HepG2 (cell line): ENCODE results near the gene KLHL21. TPM values are rescaled to one million over a fixed set of nuclear protein-coding genes. Genes with fewer than 3 reads are reported as not detected.

ENCODE experiments used
- ASH2L ChIP-seq: fragments of 300-600, 200-600 bp; sonication (generic); IDR thresholded peaks from 2 replicates; pipeline ENCODE4 v1.7.0; 2017; ENCODE audit warnings: low read depth, mild to moderate bottlenecking, moderate library complexity, mixed read lengths, low read length; ENCODE audit not compliant: insufficient read length
- BRCA1 ChIP-seq: sonication (generic); formaldehyde crosslinking; IDR thresholded peaks from 2 replicates; pipeline ENCODE4 v1.4.0; 2020; ENCODE audit warnings: missing genetic modification reagents
- HNRNPUL1 ChIP-seq: fragments of 200-400 bp; formaldehyde crosslinking; IDR thresholded peaks from 2 replicates; pipeline ENCODE4 v1.6.1; 2017; ENCODE audit warnings: low read depth, mild to moderate bottlenecking, low read length, moderate library complexity
- NAIF1 ChIP-seq: sonication (generic); formaldehyde crosslinking; IDR thresholded peaks from 2 replicates; pipeline ENCODE4 v1.5.0; 2020; ENCODE audit warnings: mild to moderate bottlenecking, missing genetic modification reagents, borderline replicate concordance
- RCOR2 ChIP-seq: IDR thresholded peaks from 2 replicates; pipeline ENCODE4 v1.6.1; 2016; ENCODE audit warnings: missing biosample characterization, missing genetic modification reagents
- TMF1 ChIP-seq: sonication (generic); formaldehyde crosslinking; IDR thresholded peaks from 2 replicates; pipeline ENCODE4 v1.8.1; 2022; ENCODE audit warnings: low read depth, missing genetic modification reagents
- ZNF563 ChIP-seq: sonication (generic); formaldehyde crosslinking; IDR thresholded peaks from 2 replicates; pipeline ENCODE4 v1.8.0; 2022; ENCODE audit warnings: mild to moderate bottlenecking, moderate library complexity, missing genetic modification reagents
- ZNF670 ChIP-seq: sonication (generic); formaldehyde crosslinking; IDR thresholded peaks from 2 replicates; pipeline ENCODE4 v1.8.0; 2022; ENCODE audit warnings: mild to moderate bottlenecking, missing genetic modification reagents, borderline replicate concordance
- polyA plus RNA-seq, 8 experiments: library from polyadenylated mRNA; depleted of rRNA in 3 of 8; stranded (reverse) in 7 of 8; unstranded in 1 of 8; fragments of >200 nt; fragmentation: Illumina TruSeq in 4 of 8; extraction: Trizol in 4 of 8; gene quantifications; 2 replicates each; pipeline versions ENCODE4 v1.2.1 to v1.2.3, GENCODE V29; 2011 to 2016; ENCODE audit warnings: low read depth in 4 of 8, missing spikeins in 1 of 8, mixed read lengths in 1 of 8; ENCODE audit not compliant: insufficient read depth in 1 of 8
- total RNA-seq, 5 experiments: library from RNA; depleted of rRNA; stranded (reverse); fragments of >200 nt; fragmentation: Illumina TruSeq; extraction: Trizol; gene quantifications; 2 replicates each; pipeline ENCODE4 v1.2.3, GENCODE V29; 2016; ENCODE audit warnings: low read depth in 1 of 5
- TF ChIP-seq, protein P1 (sequence below): sonication (generic); formaldehyde crosslinking; IDR thresholded peaks from 2 replicates; pipeline ENCODE4 v1.5.1; 2020; ENCODE audit warnings: mild to moderate bottlenecking, missing genetic modification reagents, moderate library complexity
- TF ChIP-seq, protein P2 (sequence below): sonication (generic); formaldehyde crosslinking; IDR thresholded peaks from 2 replicates; pipeline ENCODE4 v1.4.0; 2020; ENCODE audit warnings: missing genetic modification reagents, borderline replicate concordance
- TF ChIP-seq, protein P3 (sequence below): sonication (generic); formaldehyde crosslinking; IDR thresholded peaks from 2 replicates; pipeline ENCODE4 v1.4.0; 2020; ENCODE audit warnings: mild to moderate bottlenecking, missing genetic modification reagents
- TF ChIP-seq, protein P4 (sequence below): sonication (generic); formaldehyde crosslinking; IDR thresholded peaks from 2 replicates; pipeline ENCODE4 v1.4.0; 2020; ENCODE audit warnings: missing genetic modification reagents, borderline replicate concordance

Gene KLHL21
- total and polyA plus RNA-seq, 2 of the 13 experiments (the other 11 are each of a cell fraction or from before 2014, with no cell fraction given), result 14.8 to 25.0 TPM

DNA sequence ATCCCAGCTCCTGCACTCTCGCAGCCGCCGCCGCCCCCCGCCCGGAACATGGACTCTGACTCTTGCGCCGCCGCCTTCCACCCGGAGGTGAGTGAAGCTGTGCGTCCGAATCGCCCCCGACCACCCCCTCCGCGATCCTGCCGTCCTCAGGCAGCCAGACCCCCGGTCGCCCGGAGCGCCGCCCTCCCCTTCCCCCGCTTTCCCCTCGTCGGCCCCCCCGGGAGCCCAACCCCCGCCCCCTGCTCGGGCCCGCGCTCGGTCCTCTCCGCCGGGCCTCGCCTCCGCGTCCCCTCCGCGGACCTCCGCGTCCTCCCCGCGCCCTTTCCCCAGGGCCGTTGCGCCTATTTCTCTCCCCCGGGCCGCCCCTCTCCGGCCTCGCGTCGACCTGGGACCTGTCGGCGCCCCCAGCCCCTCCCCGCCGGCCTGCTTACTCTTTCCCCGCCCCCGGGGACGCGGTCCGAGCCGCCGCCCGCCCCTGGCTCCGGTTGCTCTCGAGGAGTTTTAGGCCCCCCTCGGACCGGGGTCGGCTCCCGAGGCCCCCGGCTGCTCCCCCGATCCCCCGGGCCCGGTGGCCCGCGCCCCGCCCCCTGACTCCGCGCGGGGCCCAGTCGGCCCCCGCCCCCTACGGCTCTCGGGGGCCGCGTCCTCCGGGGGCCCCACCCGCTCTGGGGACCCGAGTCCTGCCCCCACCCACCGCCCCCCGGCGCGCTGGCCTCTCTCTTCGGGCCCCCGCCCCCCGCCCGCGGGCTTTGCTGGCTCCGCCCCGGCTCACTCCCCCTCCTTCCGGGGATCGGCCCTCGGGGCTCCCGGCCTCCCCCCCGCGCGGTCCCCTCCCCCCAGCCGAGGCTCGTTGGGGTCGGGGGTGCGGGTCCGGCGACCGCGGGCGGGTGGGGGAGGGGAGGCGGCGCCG is 11.6 kb upstream of the KLHL21 start (continued):
- TF ChIP-seq, protein P1, sequence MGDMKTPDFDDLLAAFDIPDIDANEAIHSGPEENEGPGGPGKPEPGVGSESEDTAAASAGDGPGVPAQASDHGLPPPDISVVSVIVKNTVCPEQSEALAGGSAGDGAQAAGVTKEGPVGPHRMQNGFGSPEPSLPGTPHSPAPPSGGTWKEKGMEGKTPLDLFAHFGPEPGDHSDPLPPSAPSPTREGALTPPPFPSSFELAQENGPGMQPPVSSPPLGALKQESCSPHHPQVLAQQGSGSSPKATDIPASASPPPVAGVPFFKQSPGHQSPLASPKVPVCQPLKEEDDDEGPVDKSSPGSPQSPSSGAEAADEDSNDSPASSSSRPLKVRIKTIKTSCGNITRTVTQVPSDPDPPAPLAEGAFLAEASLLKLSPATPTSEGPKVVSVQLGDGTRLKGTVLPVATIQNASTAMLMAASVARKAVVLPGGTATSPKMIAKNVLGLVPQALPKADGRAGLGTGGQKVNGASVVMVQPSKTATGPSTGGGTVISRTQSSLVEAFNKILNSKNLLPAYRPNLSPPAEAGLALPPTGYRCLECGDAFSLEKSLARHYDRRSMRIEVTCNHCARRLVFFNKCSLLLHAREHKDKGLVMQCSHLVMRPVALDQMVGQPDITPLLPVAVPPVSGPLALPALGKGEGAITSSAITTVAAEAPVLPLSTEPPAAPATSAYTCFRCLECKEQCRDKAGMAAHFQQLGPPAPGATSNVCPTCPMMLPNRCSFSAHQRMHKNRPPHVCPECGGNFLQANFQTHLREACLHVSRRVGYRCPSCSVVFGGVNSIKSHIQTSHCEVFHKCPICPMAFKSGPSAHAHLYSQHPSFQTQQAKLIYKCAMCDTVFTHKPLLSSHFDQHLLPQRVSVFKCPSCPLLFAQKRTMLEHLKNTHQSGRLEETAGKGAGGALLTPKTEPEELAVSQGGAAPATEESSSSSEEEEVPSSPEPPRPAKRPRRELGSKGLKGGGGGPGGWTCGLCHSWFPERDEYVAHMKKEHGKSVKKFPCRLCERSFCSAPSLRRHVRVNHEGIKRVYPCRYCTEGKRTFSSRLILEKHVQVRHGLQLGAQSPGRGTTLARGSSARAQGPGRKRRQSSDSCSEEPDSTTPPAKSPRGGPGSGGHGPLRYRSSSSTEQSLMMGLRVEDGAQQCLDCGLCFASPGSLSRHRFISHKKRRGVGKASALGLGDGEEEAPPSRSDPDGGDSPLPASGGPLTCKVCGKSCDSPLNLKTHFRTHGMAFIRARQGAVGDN (CRISPR knock-in tag), result no peak
- TF ChIP-seq ZNF563 (CRISPR knock-in tag), result no peak
- TF ChIP-seq ZNF670 (CRISPR knock-in tag), result no peak
- no peak for TF ChIP-seq TMF1 (CRISPR knock-in tag)
- TF ChIP-seq, protein P2, sequence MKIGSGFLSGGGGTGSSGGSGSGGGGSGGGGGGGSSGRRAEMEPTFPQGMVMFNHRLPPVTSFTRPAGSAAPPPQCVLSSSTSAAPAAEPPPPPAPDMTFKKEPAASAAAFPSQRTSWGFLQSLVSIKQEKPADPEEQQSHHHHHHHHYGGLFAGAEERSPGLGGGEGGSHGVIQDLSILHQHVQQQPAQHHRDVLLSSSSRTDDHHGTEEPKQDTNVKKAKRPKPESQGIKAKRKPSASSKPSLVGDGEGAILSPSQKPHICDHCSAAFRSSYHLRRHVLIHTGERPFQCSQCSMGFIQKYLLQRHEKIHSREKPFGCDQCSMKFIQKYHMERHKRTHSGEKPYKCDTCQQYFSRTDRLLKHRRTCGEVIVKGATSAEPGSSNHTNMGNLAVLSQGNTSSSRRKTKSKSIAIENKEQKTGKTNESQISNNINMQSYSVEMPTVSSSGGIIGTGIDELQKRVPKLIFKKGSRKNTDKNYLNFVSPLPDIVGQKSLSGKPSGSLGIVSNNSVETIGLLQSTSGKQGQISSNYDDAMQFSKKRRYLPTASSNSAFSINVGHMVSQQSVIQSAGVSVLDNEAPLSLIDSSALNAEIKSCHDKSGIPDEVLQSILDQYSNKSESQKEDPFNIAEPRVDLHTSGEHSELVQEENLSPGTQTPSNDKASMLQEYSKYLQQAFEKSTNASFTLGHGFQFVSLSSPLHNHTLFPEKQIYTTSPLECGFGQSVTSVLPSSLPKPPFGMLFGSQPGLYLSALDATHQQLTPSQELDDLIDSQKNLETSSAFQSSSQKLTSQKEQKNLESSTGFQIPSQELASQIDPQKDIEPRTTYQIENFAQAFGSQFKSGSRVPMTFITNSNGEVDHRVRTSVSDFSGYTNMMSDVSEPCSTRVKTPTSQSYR (CRISPR knock-in tag), result peak; percentile 61; the same call in 1 of the 2 replicates
- no peak for TF ChIP-seq HNRNPUL1
- no peak for TF ChIP-seq RCOR2 (CRISPR knock-in tag)
- TF ChIP-seq, protein P3, sequence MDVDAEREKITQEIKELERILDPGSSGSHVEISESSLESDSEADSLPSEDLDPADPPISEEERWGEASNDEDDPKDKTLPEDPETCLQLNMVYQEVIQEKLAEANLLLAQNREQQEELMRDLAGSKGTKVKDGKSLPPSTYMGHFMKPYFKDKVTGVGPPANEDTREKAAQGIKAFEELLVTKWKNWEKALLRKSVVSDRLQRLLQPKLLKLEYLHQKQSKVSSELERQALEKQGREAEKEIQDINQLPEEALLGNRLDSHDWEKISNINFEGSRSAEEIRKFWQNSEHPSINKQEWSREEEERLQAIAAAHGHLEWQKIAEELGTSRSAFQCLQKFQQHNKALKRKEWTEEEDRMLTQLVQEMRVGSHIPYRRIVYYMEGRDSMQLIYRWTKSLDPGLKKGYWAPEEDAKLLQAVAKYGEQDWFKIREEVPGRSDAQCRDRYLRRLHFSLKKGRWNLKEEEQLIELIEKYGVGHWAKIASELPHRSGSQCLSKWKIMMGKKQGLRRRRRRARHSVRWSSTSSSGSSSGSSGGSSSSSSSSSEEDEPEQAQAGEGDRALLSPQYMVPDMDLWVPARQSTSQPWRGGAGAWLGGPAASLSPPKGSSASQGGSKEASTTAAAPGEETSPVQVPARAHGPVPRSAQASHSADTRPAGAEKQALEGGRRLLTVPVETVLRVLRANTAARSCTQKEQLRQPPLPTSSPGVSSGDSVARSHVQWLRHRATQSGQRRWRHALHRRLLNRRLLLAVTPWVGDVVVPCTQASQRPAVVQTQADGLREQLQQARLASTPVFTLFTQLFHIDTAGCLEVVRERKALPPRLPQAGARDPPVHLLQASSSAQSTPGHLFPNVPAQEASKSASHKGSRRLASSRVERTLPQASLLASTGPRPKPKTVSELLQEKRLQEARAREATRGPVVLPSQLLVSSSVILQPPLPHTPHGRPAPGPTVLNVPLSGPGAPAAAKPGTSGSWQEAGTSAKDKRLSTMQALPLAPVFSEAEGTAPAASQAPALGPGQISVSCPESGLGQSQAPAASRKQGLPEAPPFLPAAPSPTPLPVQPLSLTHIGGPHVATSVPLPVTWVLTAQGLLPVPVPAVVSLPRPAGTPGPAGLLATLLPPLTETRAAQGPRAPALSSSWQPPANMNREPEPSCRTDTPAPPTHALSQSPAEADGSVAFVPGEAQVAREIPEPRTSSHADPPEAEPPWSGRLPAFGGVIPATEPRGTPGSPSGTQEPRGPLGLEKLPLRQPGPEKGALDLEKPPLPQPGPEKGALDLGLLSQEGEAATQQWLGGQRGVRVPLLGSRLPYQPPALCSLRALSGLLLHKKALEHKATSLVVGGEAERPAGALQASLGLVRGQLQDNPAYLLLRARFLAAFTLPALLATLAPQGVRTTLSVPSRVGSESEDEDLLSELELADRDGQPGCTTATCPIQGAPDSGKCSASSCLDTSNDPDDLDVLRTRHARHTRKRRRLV (CRISPR knock-in tag), result no peak
- TF ChIP-seq ASH2L, result no peak
- no peak for TF ChIP-seq BRCA1 (CRISPR knock-in tag)
- TF ChIP-seq NAIF1 (CRISPR knock-in tag), result no peak
- TF ChIP-seq, protein P4, sequence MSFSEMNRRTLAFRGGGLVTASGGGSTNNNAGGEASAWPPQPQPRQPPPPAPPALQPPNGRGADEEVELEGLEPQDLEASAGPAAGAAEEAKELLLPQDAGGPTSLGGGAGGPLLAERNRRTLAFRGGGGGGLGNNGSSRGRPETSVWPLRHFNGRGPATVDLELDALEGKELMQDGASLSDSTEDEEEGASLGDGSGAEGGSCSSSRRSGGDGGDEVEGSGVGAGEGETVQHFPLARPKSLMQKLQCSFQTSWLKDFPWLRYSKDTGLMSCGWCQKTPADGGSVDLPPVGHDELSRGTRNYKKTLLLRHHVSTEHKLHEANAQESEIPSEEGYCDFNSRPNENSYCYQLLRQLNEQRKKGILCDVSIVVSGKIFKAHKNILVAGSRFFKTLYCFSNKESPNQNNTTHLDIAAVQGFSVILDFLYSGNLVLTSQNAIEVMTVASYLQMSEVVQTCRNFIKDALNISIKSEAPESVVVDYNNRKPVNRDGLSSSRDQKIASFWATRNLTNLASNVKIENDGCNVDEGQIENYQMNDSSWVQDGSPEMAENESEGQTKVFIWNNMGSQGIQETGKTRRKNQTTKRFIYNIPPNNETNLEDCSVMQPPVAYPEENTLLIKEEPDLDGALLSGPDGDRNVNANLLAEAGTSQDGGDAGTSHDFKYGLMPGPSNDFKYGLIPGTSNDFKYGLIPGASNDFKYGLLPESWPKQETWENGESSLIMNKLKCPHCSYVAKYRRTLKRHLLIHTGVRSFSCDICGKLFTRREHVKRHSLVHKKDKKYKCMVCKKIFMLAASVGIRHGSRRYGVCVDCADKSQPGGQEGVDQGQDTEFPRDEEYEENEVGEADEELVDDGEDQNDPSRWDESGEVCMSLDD, result 0 out of 2 replicates have a peak, but pooled peaks have one; percentile 13
